CD14-positive monocyte (primary cell): ENCODE data around the gene MEIS1. TPM values are rescaled to one million over a fixed set of nuclear protein-coding genes. Genes with fewer than 3 reads are reported as not detected.

ENCODE experiments used
- DNase-seq, 3 donors: peaks; one replicate each; pipeline ENCODE4 v3.0.0-alpha.2; 2011 to 2022
- H2AFZ ChIP-seq: 2 replicates; pipeline ENCODE4 v1.6.0; 2012; ENCODE audit warnings: mild to moderate bottlenecking, low read depth, low read length, inconsistent platforms; ENCODE audit not compliant: insufficient read depth, poor library complexity, severe bottlenecking
- H3K27ac ChIP-seq, 2 donors: 1 replicate in 1 of 2; 2 replicates in 1 of 2; pipeline ENCODE4 v1.5.1; 2012 to 2013; ENCODE audit warnings: low read length in 2 of 2, control low read depth in 1 of 2, inconsistent platforms in 1 of 2, low read depth in 1 of 2, mild to moderate bottlenecking in 1 of 2
- H3K27me3 ChIP-seq, 2 donors: one replicate each; pipeline versions ENCODE4 v1.6.0 to v1.6.1; 2011 to 2013; ENCODE audit warnings: low read length in 2 of 2; ENCODE audit not compliant: control insufficient read depth in 2 of 2, insufficient read depth in 2 of 2
- H3K36me3 ChIP-seq, 2 donors: replicated peaks in 1 of 2; 1 replicate in 1 of 2; 2 replicates in 1 of 2; pipeline versions ENCODE4 v1.5.1 to v1.6.1; 2012 to 2013; ENCODE audit warnings: low read length in 2 of 2, control low read depth in 1 of 2, inconsistent platforms in 1 of 2, mild to moderate bottlenecking in 1 of 2; ENCODE audit not compliant: insufficient read depth in 2 of 2, control insufficient read depth in 1 of 2
- H3K4me1 ChIP-seq, 2 donors: 1 replicate in 1 of 2; 2 replicates in 1 of 2; pipeline versions ENCODE4 v1.5.1 to v1.6.1; 2012 to 2013; ENCODE audit warnings: low read length in 2 of 2, control low read depth in 1 of 2, inconsistent platforms in 1 of 2, mild to moderate bottlenecking in 1 of 2, moderate library complexity in 1 of 2; ENCODE audit not compliant: insufficient read depth in 2 of 2, control insufficient read depth in 1 of 2
- H3K4me2 ChIP-seq: replicated peaks from 2 replicates; pipeline ENCODE3; 2012; ENCODE audit warnings: low read length, moderate library complexity, mild to moderate bottlenecking; ENCODE audit not compliant: poor library complexity, severe bottlenecking; ENCODE audit errors: extremely low read depth
- H3K4me3 ChIP-seq, 3 experiments: fragments of 200-600 bp in 1 of 3; sonication (generic) in 1 of 3; replicated peaks in 1 of 3; 1 replicate in 2 of 3; 2 replicates in 1 of 3; pipeline ENCODE4 v1.5.1; 2011 to 2013; ENCODE audit warnings: low read length in 3 of 3, mild to moderate bottlenecking in 3 of 3, control low read depth in 2 of 3, low read depth in 2 of 3, inconsistent platforms in 1 of 3, moderate library complexity in 1 of 3
- H3K79me2 ChIP-seq: 2 replicates; pipeline ENCODE4 v1.6.0; 2012; ENCODE audit warnings: mild to moderate bottlenecking, control low read depth, inconsistent platforms, low read length, moderate library complexity; ENCODE audit not compliant: insufficient read depth
- H3K9ac ChIP-seq: 2 replicates; pipeline ENCODE4 v1.6.0; 2017; ENCODE audit warnings: low read length, mild to moderate bottlenecking; ENCODE audit not compliant: insufficient read depth, poor library complexity, severe bottlenecking
- H3K9me3 ChIP-seq, 2 donors: replicated peaks in 1 of 2; 1 replicate in 1 of 2; 2 replicates in 1 of 2; pipeline versions ENCODE4 v1.5.1 to v1.6.1; 2012 to 2013; ENCODE audit warnings: low read length in 2 of 2, control low read depth in 1 of 2; ENCODE audit not compliant: control insufficient read depth in 1 of 2, insufficient read depth in 1 of 2
- H4K20me1 ChIP-seq: 2 replicates; pipeline ENCODE4 v1.6.0; 2012; ENCODE audit warnings: mild to moderate bottlenecking, low read length, control low read depth, moderate library complexity; ENCODE audit not compliant: insufficient read depth
- H3K27ac Mint-ChIP-seq, 7 donors: one replicate each; pipeline ENCODE4 v1.8.0; 2020; ENCODE audit warnings: mild to moderate bottlenecking in 7 of 7, mixed read lengths in 7 of 7, moderate library complexity in 6 of 7, inconsistent platforms in 2 of 7
- H3K27me3 Mint-ChIP-seq, 3 donors: one replicate each; pipeline ENCODE4 v1.8.0; 2021 to 2022; ENCODE audit warnings: low read depth in 3 of 3, mild to moderate bottlenecking in 3 of 3, mixed read lengths in 3 of 3, moderate library complexity in 3 of 3, inconsistent platforms in 1 of 3
- H3K36me3 Mint-ChIP-seq, 2 donors: one replicate each; pipeline ENCODE4 v1.8.0; 2020; ENCODE audit warnings: mixed read lengths in 2 of 2, inconsistent platforms in 1 of 2, mild to moderate bottlenecking in 1 of 2
- H3K4me1 Mint-ChIP-seq: one replicate; pipeline ENCODE4 v1.8.0; 2020; ENCODE audit warnings: mild to moderate bottlenecking, mixed read lengths
- H3K4me3 Mint-ChIP-seq, 2 donors: one replicate each; pipeline ENCODE4 v1.8.0; 2020; ENCODE audit warnings: mild to moderate bottlenecking in 2 of 2, mixed read lengths in 2 of 2, moderate library complexity in 1 of 2
- H3K9me3 Mint-ChIP-seq, 7 donors: one replicate each; pipeline ENCODE4 v1.8.0; 2020 to 2022; ENCODE audit warnings: mixed read lengths in 7 of 7, mild to moderate bottlenecking in 6 of 7, moderate library complexity in 6 of 7, inconsistent platforms in 2 of 7
- WGBS: methylation state at CpG from one replicate; pipeline ENCODE4 v1.1.5; 2013; ENCODE audit warnings: missing lambda C conversion rate; ENCODE audit not compliant: insufficient coverage; 5-methylcytosine and 5-hydroxymethylcytosine counted together
- intact Hi-C, 2 donors: fragments of 100-400 bp; cut with micrococcal nuclease; formaldehyde crosslinking; loops; one replicate each; pipeline versions ENCODE4 v1.15.0 to v1.15.1; 2023
- polyA plus RNA-seq, 3 donors: library from polyadenylated mRNA; depleted of rRNA in 1 of 3; unstranded in 2 of 3; stranded (reverse) in 1 of 3; fragments of 300-500 nt in 2 of 3; fragments of >200 nt in 1 of 3; fragmentation: Illumina TruSeq in 2 of 3; gene quantifications; 1 replicate in 2 of 3; 2 replicates in 1 of 3; pipeline ENCODE4 v1.2.3, GENCODE V29; 2012 to 2021
- TF ChIP-seq, protein P1 (sequence below): fragments of 200-600 bp; IDR thresholded peaks from one replicate; pipeline ENCODE4 v1.8.0; 2022; ENCODE audit warnings: antibody characterized with exemption, mild to moderate bottlenecking

The MEIS1 gene
- polyA plus RNA-seq, 3 donors = 0.09 to 0.40 TPM; not detected in 1

DNA sequence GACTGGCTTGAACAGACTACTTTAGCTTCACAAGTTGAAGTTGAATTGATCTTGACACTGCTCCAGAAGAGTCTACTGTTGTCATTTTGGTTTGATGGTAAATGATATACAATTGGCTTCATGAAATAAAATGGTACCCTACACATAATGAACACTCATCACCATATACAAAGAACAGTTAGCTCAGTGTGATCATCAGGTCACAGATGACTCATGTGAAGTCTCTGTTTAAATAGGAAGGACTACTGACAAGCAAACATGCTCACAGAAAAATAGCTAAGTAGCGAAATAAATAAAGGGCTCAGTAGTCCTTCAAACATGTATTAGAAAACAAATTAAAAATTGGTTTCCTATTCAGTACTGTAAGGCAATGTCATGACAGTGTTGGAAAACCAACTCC, 96.2 kb downstream of the MEIS1 start:
- Histone ChIP-seq H3K4me2 (no peak overlapping the region), H3K9ac (no peak overlapping the region), H4K20me1 (no peaks in the 10 kb centered on the region), H3K36me3 (no peaks in the 10 kb centered on the region), H3K27ac (no peak overlapping the region), H3K79me2 (no peaks in the 10 kb centered on the region), H2AFZ (no peak overlapping the region), H3K4me1 (no peaks in the 10 kb centered on the region), H3K4me3 (no peak overlapping the region), H3K9me3 (no peaks in the 10 kb centered on the region), H3K27me3 (no peaks in the 10 kb centered on the region)
- Mint-ChIP-seq H3K9me3 (peaks cover 0 to 5% (median 2%) of the 10 kb centered on the region in 7 donors), H3K27me3 (peaks cover 0 to 2% (median 2%) of the 10 kb centered on the region in 3 donors), H3K27ac (no peak overlapping the region), H3K36me3 (no peaks in the 10 kb centered on the region), H3K4me1 (no peaks in the 10 kb centered on the region), H3K4me3 (no peak overlapping the region)
- DNase-seq = no peak
- TF ChIP-seq, protein P1, sequence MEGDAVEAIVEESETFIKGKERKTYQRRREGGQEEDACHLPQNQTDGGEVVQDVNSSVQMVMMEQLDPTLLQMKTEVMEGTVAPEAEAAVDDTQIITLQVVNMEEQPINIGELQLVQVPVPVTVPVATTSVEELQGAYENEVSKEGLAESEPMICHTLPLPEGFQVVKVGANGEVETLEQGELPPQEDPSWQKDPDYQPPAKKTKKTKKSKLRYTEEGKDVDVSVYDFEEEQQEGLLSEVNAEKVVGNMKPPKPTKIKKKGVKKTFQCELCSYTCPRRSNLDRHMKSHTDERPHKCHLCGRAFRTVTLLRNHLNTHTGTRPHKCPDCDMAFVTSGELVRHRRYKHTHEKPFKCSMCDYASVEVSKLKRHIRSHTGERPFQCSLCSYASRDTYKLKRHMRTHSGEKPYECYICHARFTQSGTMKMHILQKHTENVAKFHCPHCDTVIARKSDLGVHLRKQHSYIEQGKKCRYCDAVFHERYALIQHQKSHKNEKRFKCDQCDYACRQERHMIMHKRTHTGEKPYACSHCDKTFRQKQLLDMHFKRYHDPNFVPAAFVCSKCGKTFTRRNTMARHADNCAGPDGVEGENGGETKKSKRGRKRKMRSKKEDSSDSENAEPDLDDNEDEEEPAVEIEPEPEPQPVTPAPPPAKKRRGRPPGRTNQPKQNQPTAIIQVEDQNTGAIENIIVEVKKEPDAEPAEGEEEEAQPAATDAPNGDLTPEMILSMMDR = no peak
- no CpG with 5 or more reads among the region's 1 CpG for WGBS
- intact Hi-C loops = no loop called here

GRCh38 chr2:66531567-66531966, 96.6 kb downstream of the MEIS1 start:
- no peaks in the 10 kb centered on the region for H3K4me1 ChIP-seq
- H4K20me1 ChIP-seq = no peaks in the 10 kb centered on the region
- no peak overlapping the region for H3K27ac ChIP-seq
- intact Hi-C loops = no loop called here
- H3K4me3 Mint-ChIP-seq = no peak overlapping the region
- H3K4me3 ChIP-seq = no peak overlapping the region
- TF ChIP-seq, protein P1 = no peak
- no peaks in the 10 kb centered on the region for H3K36me3 ChIP-seq
- H3K36me3 Mint-ChIP-seq = no peaks in the 10 kb centered on the region
- no peaks in the 10 kb centered on the region for H3K79me2 ChIP-seq
- no peak overlapping the region for H3K4me2 ChIP-seq
- peaks cover 0 to 5% (median 2%) of the 10 kb centered on the region in 7 donors for H3K9me3 Mint-ChIP-seq
- no peaks in the 10 kb centered on the region for H3K4me1 Mint-ChIP-seq
- 99% methylated on average over 9 of the region's 13 CpGs for WGBS
- DNase-seq = no peak
- H3K27ac Mint-ChIP-seq = no peak overlapping the region
- no peak overlapping the region for H3K9ac ChIP-seq
- no peaks in the 10 kb centered on the region for H3K9me3 ChIP-seq
- H3K27me3 Mint-ChIP-seq = peaks cover 0 to 2% (median 2%) of the 10 kb centered on the region in 3 donors
- no peaks in the 10 kb centered on the region for H3K27me3 ChIP-seq
- H2AFZ ChIP-seq = no peak overlapping the region
